Ishikawa (cell line): ENCODE data around the gene SLC38A10.

ENCODE experiments used
- CEBPB ChIP-seq: IDR thresholded peaks from 2 replicates; pipeline ENCODE4 v1.6.1; 2012
- EGR1 ChIP-seq: IDR thresholded peaks from 2 replicates; pipeline ENCODE4 v1.6.1; 2012
- RAD21 ChIP-seq: IDR thresholded peaks from 2 replicates; pipeline ENCODE4 v1.6.1; 2012; ENCODE audit warnings: low read depth
- TAF1 ChIP-seq: IDR thresholded peaks from 2 replicates; pipeline ENCODE4 v1.6.1; 2012; ENCODE audit warnings: low read depth, mild to moderate bottlenecking
- YY1 ChIP-seq: IDR thresholded peaks from 2 replicates; pipeline ENCODE4 v1.6.1; 2012; ENCODE audit warnings: low read depth

- TF ChIP-seq EGR1 (no peak), RAD21 (no peak), CEBPB (no peak), TAF1 (no peak), YY1 (no peak)
Measured at GRCh38 chr17:81228834-81229665, 66.1 kb downstream of the SLC38A10 start.
